Pulmonary artery endothelial cell (primary cell): ENCODE results near the gene RPS6KA2. TPM values are rescaled to one million over a fixed set of nuclear protein-coding genes. Genes with fewer than 3 reads are reported as not detected.

Source experiments
- DNase-seq: peaks from one replicate; pipeline ENCODE4 v3.0.0-alpha.2; 2011; ENCODE audit warnings: low read depth, low spot score
- total RNA-seq: library from RNA; depleted of rRNA; stranded (reverse); fragments of >200 nt; gene quantifications from 2 replicates; pipeline ENCODE4 v1.2.3, GENCODE V29; 2014

The RPS6KA2 gene
- total RNA-seq, 1 donor from 2014 or later, result 124 TPM

GRCh38 chr6:166470863-166471410 lies 156.1 kb downstream of the RPS6KA2 start:
- DNase-seq, result no peak

GRCh38 chr6:166470029-166470862 lies 156.8 kb downstream of the RPS6KA2 start:
- no peak for DNase-seq

GRCh38 chr6:166469426-166469961 lies 157.6 kb downstream of the RPS6KA2 start:
- DNase-seq, result no peak

GRCh38 chr6:166467436-166468000 lies 159.5 kb downstream of the RPS6KA2 start:
- DNase-seq, result no peak

- peak; percentile 64 for DNase-seq
Measured at GRCh38 chr6:166466178-166467122, 160.6 kb downstream of the RPS6KA2 start.

GRCh38 chr6:166465671-166466087 lies 161.4 kb downstream of the RPS6KA2 start:
- DNase-seq, result peak; percentile 22

GRCh38 chr6:166465003-166465399 lies 162.1 kb downstream of the RPS6KA2 start:
- no peak for DNase-seq

- no peak for DNase-seq
Measured at GRCh38 chr6:166464068-166465002, 162.7 kb downstream of the RPS6KA2 start.

GRCh38 chr6:166463359-166464067 lies 163.5 kb downstream of the RPS6KA2 start:
- no peak for DNase-seq

- DNase-seq, result no peak
Measured at GRCh38 chr6:166462461-166463135, 164.5 kb downstream of the RPS6KA2 start.

- no peak for DNase-seq
Measured at GRCh38 chr6:166461821-166462460, 165.1 kb downstream of the RPS6KA2 start.

GRCh38 chr6:166460473-166461437 lies 166.3 kb downstream of the RPS6KA2 start:
- DNase-seq, result no peak

- DNase-seq, result no peak
Measured at GRCh38 chr6:166459906-166460305, 167.1 kb downstream of the RPS6KA2 start.

GRCh38 chr6:166459272-166459671 lies 167.8 kb downstream of the RPS6KA2 start:
- DNase-seq, result no peak

- no peak for DNase-seq
Measured at GRCh38 chr6:166456395-166457156, 170.5 kb downstream of the RPS6KA2 start.

GRCh38 chr6:166454692-166455515 lies 172.1 kb downstream of the RPS6KA2 start:
- no peak for DNase-seq
